Measurements from ENCODE around the gene SSUH2. TPM values are rescaled to one million over a fixed set of nuclear protein-coding genes. Genes with fewer than 3 reads are reported as not detected.
"Not testable (repeated sequence)": the region's sequence is repeated elsewhere in the genome, so short reads cannot be mapped to it uniquely, and the experiment has no call there.

SSUH2 gene
- total RNA-seq, 1 donor: not detected

DNA sequence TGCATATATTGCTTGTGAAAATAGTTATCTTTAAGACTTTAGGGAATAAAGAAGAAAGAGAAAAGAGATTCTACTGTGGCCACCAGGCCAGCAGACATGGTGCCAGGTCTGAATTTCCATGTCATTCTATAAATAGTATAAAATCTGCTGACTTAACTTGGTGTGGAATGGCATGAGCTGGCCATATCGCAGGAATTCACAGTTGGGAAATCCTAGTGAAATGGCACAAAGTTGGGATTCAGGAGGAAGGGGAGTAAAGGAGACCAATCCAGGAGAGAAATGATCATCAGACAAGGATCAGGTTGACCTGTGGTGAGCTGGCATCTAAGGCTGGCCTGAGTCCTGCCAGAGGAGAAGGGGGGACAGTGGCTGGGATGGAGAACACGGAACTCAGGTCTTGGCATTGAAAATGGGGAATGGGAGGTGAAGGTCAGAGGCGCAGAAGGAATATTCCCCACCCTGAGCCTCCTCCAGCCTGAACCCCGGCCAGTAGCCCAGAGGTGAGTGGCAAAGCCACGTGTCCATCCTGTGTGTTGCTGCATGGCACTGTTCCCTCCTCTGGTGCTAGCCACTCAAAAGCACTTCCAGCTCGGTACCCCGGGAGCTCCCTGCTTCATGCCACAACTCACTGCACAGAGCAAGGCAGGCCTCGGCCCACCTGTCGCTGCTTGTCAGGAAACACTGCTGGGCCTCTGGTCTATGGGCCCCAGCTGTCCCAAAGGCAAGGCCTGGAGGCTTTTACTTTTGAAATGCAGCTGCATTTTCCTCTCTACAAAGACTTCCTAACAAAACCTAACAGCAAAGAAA, 51.4 kb downstream of the SSUH2 start:
- peak; percentile 63 for DNase-seq (ENCODE audit: low read depth)
- TF ChIP-seq, protein P1, sequence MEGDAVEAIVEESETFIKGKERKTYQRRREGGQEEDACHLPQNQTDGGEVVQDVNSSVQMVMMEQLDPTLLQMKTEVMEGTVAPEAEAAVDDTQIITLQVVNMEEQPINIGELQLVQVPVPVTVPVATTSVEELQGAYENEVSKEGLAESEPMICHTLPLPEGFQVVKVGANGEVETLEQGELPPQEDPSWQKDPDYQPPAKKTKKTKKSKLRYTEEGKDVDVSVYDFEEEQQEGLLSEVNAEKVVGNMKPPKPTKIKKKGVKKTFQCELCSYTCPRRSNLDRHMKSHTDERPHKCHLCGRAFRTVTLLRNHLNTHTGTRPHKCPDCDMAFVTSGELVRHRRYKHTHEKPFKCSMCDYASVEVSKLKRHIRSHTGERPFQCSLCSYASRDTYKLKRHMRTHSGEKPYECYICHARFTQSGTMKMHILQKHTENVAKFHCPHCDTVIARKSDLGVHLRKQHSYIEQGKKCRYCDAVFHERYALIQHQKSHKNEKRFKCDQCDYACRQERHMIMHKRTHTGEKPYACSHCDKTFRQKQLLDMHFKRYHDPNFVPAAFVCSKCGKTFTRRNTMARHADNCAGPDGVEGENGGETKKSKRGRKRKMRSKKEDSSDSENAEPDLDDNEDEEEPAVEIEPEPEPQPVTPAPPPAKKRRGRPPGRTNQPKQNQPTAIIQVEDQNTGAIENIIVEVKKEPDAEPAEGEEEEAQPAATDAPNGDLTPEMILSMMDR (IDR thresholded peaks at IDR 0.05; ENCODE audit: insufficient read depth, low read length): no peak
- H3K4me3 ChIP-seq (ENCODE audit: low read depth, low read length): no peak overlapping the region

DNA sequence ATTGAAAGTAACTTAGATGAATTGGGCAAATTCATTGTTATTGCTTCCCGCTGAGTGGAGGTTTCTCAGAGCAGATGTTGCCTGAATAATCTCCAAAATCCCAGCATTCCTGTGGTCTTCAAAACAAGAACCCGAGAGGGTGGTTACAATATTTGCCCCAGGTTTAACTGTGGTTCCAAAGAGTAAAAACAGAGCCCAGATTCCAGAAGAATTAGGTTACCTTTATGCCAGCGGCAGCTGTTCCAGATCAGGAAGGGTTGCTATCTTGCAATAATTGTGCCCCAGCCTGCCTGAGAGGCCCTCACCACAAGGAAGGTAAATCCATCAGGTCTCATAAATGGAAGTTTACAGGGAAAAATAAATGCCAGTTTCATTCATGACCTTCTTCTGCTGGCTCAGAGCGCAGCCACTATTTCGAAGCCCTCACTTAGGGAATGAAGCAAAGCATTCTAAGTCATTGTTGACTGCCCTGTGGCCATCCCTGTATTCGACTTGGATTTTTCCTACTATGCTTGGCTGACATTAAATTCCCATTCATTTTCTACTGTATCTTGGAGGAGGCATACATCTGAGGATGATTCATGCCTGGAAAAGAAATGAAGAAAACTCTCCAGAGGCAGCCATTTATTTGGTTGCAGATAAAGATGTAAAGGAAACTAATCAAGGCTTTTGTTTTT, 54.6 kb downstream of the SSUH2 start:
- DNase-seq (ENCODE audit: low read depth): peak; percentile 92
- TF ChIP-seq, protein P1 (IDR thresholded peaks at IDR 0.05; ENCODE audit: insufficient read depth, low read length): no peak
- H3K4me3 ChIP-seq (ENCODE audit: low read depth, low read length): no peak overlapping the region

DNA sequence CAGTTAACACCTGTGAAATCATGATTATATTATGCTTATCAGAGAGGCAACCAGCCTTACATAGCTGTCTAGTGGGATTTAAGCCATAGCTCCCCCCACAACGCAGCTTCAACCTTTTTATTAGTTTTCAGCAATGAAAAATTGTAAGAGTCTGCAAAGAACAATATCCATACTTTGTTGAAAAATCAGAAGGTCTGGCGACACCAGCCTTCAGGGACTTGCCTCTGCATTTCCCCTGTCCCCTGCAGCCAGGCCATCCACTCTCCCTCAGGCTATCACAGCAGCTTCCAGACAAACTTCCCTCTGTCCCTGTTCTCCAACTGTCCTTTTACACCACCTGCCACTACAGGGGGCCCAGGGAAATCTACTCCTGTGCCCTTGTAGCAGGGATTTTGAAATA, 59.9 kb downstream of the SSUH2 start:
- no peak for DNase-seq (ENCODE audit: low read depth)
- H3K4me3 ChIP-seq (ENCODE audit: low read depth, low read length): no peak overlapping the region
- TF ChIP-seq, protein P1 (IDR thresholded peaks at IDR 0.05; ENCODE audit: insufficient read depth, low read length): no peak

DNA sequence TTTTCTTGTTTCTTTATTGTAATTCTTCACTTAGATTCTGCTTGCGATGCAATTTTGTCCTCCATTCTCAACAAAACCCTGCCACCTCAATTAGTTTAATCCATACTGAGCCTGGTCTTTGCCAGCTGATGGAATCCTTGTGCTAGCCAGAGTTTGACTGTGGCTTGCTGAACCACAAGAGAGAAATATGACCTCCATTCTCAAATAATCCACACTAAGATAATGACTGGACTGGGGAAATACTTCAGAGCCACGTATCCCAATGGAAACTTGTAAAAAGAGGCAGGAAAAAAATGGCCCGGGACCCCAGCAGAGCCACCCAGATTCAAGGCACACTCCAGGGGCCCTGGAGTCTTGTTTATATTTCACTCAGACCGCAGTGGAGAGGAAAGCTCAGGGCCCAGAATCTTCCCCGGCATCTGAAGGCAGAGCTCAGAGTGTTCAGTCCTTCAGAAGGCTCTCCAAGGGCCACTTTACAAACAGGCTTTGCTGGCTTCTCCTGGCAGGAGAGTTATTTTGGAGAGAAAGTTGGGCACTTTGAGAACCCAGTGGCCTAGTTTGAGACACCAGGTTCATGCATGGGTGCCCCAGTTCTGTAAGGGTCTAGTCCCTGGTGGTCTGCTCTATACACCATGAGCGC, 62.7 kb downstream of the SSUH2 start:
- no peak for DNase-seq (ENCODE audit: low read depth)
- TF ChIP-seq, protein P1 (IDR thresholded peaks at IDR 0.05; ENCODE audit: insufficient read depth, low read length): no peak
- no peak overlapping the region for H3K4me3 ChIP-seq (ENCODE audit: low read depth, low read length)

DNA sequence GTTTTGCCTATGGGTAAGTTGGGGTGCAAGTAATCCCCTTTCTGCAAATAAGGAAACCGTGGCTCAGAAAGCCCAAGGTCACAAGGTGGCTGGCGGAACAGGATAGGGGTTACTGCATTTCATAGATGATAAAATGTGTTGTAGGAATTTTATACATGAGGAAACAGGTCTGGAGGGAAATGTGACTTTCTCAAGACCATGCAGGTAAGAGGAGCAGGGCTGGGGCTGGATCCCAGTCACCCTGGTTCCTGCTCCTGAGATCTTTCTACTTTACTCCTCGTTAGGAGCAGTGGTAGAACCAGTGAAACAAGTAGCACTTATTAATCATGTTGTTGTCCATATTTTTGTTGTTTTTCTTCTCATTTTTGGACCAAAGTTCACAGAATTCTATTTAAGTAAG, 63.2 kb downstream of the SSUH2 start:
- TF ChIP-seq, protein P1 (IDR thresholded peaks at IDR 0.05; ENCODE audit: insufficient read depth, low read length): no peak
- DNase-seq (ENCODE audit: low read depth): no peak
- no peak overlapping the region for H3K4me3 ChIP-seq (ENCODE audit: low read depth, low read length)

DNA sequence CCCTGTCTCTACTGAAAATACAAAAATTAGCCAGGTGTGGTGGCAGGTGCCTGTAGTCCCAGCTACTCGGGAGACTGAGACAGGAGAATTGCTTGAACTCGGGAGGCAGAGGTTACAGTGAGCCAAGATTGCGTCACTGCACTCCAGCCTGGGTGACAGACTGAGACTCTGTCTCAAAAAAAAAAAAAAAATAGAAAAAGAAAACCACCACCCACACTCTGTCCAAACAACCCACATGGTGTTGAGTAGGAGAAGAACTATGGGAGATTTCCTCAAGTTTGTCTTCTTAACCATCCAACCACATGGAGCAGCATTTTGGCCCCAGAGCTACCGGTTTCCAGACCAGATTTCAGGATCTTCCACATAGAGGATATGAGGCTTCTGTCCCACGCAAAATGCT, 64.2 kb downstream of the SSUH2 start:
- DNase-seq (ENCODE audit: low read depth); H3K4me3 ChIP-seq (ENCODE audit: low read depth, low read length): not testable (repeated sequence)

DNA sequence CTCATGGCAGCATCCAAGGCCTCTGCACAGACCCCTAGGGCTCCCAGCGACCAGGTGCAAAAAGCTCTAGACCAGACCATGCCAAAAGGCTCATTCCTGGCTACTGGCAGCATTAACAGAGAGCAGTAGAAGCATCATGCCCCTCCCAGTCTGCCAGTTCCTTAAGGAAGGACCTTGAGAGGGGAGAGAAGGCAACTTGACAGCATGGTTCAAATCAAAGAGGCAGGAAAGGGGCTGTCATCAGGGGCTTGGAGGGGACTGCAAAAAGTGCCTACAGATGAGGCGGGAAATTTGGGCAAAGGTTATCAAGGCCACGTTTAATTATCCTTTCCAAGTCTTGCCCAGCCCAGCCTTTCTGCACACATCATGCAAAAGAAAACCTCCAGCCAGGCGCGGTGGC, 64.7 kb downstream of the SSUH2 start:
- no peak overlapping the region for H3K4me3 ChIP-seq (ENCODE audit: low read depth, low read length)
- TF ChIP-seq, protein P1 (IDR thresholded peaks at IDR 0.05; ENCODE audit: insufficient read depth, low read length): no peak
- DNase-seq (ENCODE audit: low read depth): no peak
